ENCODE data around the gene CELSR1. TPM values are rescaled to one million over a fixed set of nuclear protein-coding genes. Genes with fewer than 3 reads are reported as not detected.

CELSR1 gene, protein sequence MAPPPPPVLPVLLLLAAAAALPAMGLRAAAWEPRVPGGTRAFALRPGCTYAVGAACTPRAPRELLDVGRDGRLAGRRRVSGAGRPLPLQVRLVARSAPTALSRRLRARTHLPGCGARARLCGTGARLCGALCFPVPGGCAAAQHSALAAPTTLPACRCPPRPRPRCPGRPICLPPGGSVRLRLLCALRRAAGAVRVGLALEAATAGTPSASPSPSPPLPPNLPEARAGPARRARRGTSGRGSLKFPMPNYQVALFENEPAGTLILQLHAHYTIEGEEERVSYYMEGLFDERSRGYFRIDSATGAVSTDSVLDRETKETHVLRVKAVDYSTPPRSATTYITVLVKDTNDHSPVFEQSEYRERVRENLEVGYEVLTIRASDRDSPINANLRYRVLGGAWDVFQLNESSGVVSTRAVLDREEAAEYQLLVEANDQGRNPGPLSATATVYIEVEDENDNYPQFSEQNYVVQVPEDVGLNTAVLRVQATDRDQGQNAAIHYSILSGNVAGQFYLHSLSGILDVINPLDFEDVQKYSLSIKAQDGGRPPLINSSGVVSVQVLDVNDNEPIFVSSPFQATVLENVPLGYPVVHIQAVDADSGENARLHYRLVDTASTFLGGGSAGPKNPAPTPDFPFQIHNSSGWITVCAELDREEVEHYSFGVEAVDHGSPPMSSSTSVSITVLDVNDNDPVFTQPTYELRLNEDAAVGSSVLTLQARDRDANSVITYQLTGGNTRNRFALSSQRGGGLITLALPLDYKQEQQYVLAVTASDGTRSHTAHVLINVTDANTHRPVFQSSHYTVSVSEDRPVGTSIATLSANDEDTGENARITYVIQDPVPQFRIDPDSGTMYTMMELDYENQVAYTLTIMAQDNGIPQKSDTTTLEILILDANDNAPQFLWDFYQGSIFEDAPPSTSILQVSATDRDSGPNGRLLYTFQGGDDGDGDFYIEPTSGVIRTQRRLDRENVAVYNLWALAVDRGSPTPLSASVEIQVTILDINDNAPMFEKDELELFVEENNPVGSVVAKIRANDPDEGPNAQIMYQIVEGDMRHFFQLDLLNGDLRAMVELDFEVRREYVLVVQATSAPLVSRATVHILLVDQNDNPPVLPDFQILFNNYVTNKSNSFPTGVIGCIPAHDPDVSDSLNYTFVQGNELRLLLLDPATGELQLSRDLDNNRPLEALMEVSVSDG (N-terminal part only)
- total RNA-seq: under 1 TPM; 0.15 to 0.33 TPM
- 0.30 TPM for polyA plus RNA-seq

DNA sequence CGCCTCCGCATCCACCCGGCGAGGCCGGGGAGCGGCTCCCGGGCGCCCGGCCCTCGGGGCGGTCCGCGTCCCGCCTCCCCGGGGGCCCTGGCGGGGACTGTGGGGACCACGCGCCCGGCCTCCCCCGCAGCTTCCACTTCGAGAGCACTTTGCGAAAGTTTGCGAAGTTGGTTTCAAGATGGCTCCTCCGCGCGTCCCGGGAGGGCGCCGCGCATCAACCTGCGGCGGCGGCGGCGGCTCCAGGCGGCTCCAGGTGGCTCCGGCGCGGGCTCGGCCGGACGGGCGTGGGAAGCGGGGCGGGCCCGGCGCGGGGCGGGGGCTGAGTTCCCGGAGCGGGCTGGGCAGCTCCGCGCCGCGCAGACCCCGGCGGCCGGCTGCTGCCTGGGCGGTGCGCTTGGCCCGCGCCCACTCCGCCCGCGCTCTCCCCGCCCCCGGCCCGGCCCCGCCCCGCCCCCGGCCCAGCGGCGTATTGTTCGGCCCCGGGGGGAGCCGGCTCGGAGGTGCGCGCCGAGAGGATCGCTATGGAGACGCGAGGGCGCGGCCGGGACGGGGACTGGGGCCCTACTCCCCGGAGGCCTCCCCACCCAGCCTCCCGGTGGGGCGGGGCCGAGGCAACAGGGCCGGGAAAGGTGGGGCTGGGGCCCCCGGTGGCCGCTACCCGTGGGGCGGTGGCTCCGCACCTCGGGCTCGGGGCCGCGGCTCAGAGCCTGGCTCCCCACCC lies at the start of gene CELSR1:
Gene CELSR1, minus strand, starts transcription at position 396 of the 721 bp plus-strand sequence. CDS start 450 bp downstream, outside the sequence.
- H3K9me3 ChIP-seq (ENCODE audit: low read length): no peaks in the 10 kb centered on the region
- no peaks in the 10 kb centered on the region for H3K36me3 Mint-ChIP-seq
- no peak within 1 kb of the TSS for H3K4me3 ChIP-seq (ENCODE audit: low read length)
- peak within 1 kb of the TSS in 6 of 7 donors; percentile 32 to 71 (median 53) for H3K4me3 Mint-ChIP-seq
- CTCF ChIA-PET: interaction anchor here (2.5 kb wide), 1 partner anchor 170 kb away, joined by 8 read pairs; no protein-coding TSS in a partner anchor
- no peaks in the 10 kb centered on the region for H3K4me1 ChIP-seq (ENCODE audit: insufficient read depth, low read length)
- H3K36me3 ChIP-seq (ENCODE audit: insufficient read depth, low read length): no peaks in the 10 kb centered on the region
- peaks cover 10 to 12% (median 12%) of the 10 kb centered on the region in 3 donors for H3K4me1 Mint-ChIP-seq
- POLR2A ChIA-PET: no interaction called here
- H3K27me3 Mint-ChIP-seq: peaks cover 30 to 42% of the 10 kb centered on the region in 2 donors
- H3K27ac ChIP-seq (ENCODE audit: low read depth, low read length): no peak within 1 kb of the TSS
- H3K27ac Mint-ChIP-seq: no peak within 1 kb of the TSS
- no peak for DNase-seq
- no peaks in the 10 kb centered on the region for H3K9me3 Mint-ChIP-seq
- H3K27me3 ChIP-seq (ENCODE audit: insufficient read depth, low read length, poor library complexity, severe bottlenecking): peaks cover 13% of the 10 kb centered on the region

DNA sequence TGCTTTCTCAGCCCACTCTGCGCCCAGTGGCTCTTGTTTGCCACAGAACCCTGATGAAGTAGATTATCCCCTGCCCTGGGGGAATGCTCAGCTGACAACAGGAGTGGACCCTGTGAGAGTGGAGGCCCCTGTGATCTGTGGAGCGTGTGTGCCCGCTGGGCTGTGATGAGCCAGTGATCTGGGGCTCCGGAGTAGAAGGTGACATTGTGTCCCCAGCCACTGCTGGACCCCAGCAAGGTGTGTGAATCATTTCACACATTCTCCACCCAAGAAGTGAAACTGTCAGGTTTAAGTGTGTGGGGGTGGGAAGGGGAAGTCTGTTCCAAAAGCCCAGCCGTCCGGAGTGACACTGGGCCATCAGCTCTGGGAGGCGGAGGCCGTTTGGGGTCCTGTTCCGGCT lies 49.6 kb upstream of the CELSR1 start:
- peaks cover 0 to 2% (median 0%) of the 10 kb centered on the region in 3 donors for H3K36me3 Mint-ChIP-seq
- H3K4me3 Mint-ChIP-seq: peak overlapping the region; percentile 30 to 78 (median 72)
- Histone ChIP-seq H3K36me3 (ENCODE audit: insufficient read depth, low read length) (no peaks in the 10 kb centered on the region), H3K9me3 (ENCODE audit: low read length) (no peaks in the 10 kb centered on the region), H3K4me3 (ENCODE audit: low read length) (no peak overlapping the region), H3K4me1 (ENCODE audit: insufficient read depth, low read length) (peaks cover 18% of the 10 kb centered on the region), H3K27me3 (ENCODE audit: insufficient read depth, low read length, poor library complexity, severe bottlenecking) (no peaks in the 10 kb centered on the region), H3K27ac (ENCODE audit: low read depth, low read length) (no peak overlapping the region)
- peaks cover 14 to 26% (median 17%) of the 10 kb centered on the region in 3 donors for H3K4me1 Mint-ChIP-seq
- POLR2A ChIA-PET: no interaction called here
- no peaks in the 10 kb centered on the region for H3K9me3 Mint-ChIP-seq
- peak overlapping the region; percentile 40 to 88 (median 72) for H3K27ac Mint-ChIP-seq
- DNase-seq: no peak
- CTCF ChIA-PET: no interaction called here
- no peaks in the 10 kb centered on the region for H3K27me3 Mint-ChIP-seq

DNA sequence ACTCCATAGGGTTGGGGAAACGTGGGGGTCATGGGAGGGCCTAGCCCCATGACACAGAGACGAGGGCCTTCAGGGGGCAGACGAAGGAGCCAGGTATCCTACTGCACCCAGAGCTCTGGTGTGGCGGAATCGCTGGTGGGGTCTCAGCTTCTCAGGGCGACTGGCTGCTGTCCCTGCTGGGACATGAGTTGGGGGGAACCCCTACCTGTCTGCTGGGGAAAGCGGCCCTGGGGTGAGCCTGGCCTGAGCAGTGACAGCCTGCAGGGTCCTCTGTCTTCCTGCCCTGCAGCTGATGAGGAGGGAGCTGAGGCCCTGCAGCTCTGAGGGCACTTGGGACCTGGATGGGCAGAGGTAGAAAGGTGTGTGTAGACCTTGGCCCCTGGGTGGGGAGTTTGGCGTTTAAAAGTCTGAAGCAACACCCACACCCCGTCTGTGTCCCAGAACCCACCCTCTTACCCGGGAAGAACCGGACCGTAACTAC lies 49.2 kb upstream of the CELSR1 start:
- ChIA-PET CTCF (no interaction called here), POLR2A (no interaction called here)
- Histone ChIP-seq H3K9me3 (ENCODE audit: low read length) (no peaks in the 10 kb centered on the region), H3K4me1 (ENCODE audit: insufficient read depth, low read length) (peaks cover 15% of the 10 kb centered on the region), H3K36me3 (ENCODE audit: insufficient read depth, low read length) (no peaks in the 10 kb centered on the region), H3K4me3 (ENCODE audit: low read length) (no peak overlapping the region), H3K27ac (ENCODE audit: low read depth, low read length) (no peak overlapping the region), H3K27me3 (ENCODE audit: insufficient read depth, low read length, poor library complexity, severe bottlenecking) (no peaks in the 10 kb centered on the region)
- H3K27ac Mint-ChIP-seq: peak overlapping the region in 4 of 8 donors; percentile 40 to 86 (median 72)
- peaks cover 0 to 2% (median 0%) of the 10 kb centered on the region in 3 donors for H3K36me3 Mint-ChIP-seq
- DNase-seq: no peak
- H3K27me3 Mint-ChIP-seq: no peaks in the 10 kb centered on the region
- peak overlapping the region in 3 of 7 donors; percentile 30 to 78 (median 61) for H3K4me3 Mint-ChIP-seq
- no peaks in the 10 kb centered on the region for H3K9me3 Mint-ChIP-seq
- peaks cover 11 to 27% (median 13%) of the 10 kb centered on the region in 3 donors for H3K4me1 Mint-ChIP-seq

GRCh38 chr22:46586123-46586519 lies 48.7 kb upstream of the CELSR1 start:
- no peak for DNase-seq
- peaks cover 0 to 2% (median 0%) of the 10 kb centered on the region in 3 donors for H3K36me3 Mint-ChIP-seq
- no peak overlapping the region for H3K27ac Mint-ChIP-seq
- no peaks in the 10 kb centered on the region for H3K27me3 Mint-ChIP-seq
- H3K9me3 ChIP-seq (ENCODE audit: low read length): no peaks in the 10 kb centered on the region
- H3K4me1 Mint-ChIP-seq: peaks cover 11 to 32% (median 16%) of the 10 kb centered on the region in 3 donors
- H3K27me3 ChIP-seq (ENCODE audit: insufficient read depth, low read length, poor library complexity, severe bottlenecking): no peaks in the 10 kb centered on the region
- ChIA-PET POLR2A (no interaction called here), CTCF (no interaction called here)
- H3K27ac ChIP-seq (ENCODE audit: low read depth, low read length): no peak overlapping the region
- peaks cover 15% of the 10 kb centered on the region for H3K4me1 ChIP-seq (ENCODE audit: insufficient read depth, low read length)
- no peak overlapping the region for H3K4me3 ChIP-seq (ENCODE audit: low read length)
- H3K36me3 ChIP-seq (ENCODE audit: insufficient read depth, low read length): no peaks in the 10 kb centered on the region
- no peaks in the 10 kb centered on the region for H3K9me3 Mint-ChIP-seq
- no peak overlapping the region for H3K4me3 Mint-ChIP-seq

- Histone ChIP-seq H3K36me3 (ENCODE audit: insufficient read depth, low read length) (no peaks in the 10 kb centered on the region), H3K27me3 (ENCODE audit: insufficient read depth, low read length, poor library complexity, severe bottlenecking) (no peaks in the 10 kb centered on the region), H3K4me1 (ENCODE audit: insufficient read depth, low read length) (peaks cover 15% of the 10 kb centered on the region), H3K9me3 (ENCODE audit: low read length) (no peaks in the 10 kb centered on the region), H3K27ac (ENCODE audit: low read depth, low read length) (no peak overlapping the region), H3K4me3 (ENCODE audit: low read length) (no peak overlapping the region)
- Mint-ChIP-seq H3K9me3 (no peaks in the 10 kb centered on the region), H3K27ac (no peak overlapping the region), H3K27me3 (no peaks in the 10 kb centered on the region), H3K36me3 (peaks cover 0 to 2% (median 0%) of the 10 kb centered on the region in 3 donors), H3K4me3 (no peak overlapping the region), H3K4me1 (peaks cover 11 to 32% (median 16%) of the 10 kb centered on the region in 3 donors)
- ChIA-PET CTCF (no interaction called here), POLR2A (no interaction called here)
- no peak for DNase-seq
These were observed 48.1 kb upstream of the CELSR1 start for GRCh38 chr22:46585340-46586122.

DNA sequence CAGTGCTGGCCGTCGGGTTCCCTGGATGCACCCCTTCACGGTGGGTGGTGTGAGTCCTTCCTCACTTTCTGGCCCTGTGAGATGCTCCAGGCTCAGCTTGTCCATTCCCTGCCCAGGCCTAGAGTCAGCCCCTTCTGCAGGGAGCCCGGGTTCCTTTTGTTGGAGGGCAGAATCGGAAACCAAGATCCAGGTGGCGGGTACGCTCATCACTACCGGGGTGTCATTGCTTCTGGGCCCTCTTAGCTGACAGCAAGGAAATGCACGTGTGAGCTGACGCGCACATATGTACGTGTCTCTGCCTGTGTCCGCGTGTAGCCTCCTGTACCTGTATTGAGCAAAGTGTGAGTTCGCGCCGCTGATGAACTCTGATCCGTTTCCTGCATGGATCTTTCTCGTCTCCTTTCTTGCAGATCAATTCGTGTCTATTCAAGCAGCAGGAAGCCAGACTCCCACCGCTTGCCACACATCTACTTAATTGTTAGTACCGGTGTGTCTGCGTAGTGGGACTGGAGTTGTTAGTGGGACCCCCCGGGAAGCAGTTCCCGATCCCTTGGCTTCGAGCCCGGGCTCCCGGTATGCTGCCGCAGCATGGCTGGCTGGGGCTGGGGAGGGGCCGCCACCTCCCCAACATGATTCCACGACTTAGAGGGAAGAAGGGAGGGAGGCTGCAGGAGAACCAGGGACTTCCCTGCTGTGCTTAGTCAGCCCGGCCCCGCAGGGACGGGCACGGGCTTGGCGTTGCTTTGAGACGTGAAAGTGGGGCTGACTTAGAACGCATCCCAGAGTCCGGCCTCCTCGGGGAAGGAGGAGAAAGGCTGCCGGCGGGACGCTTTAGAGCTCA lies 46.9 kb upstream of the CELSR1 start:
- no peaks in the 10 kb centered on the region for H3K27me3 Mint-ChIP-seq
- H3K4me1 Mint-ChIP-seq: peaks cover 16 to 39% (median 23%) of the 10 kb centered on the region in 3 donors
- peaks cover 20% of the 10 kb centered on the region for H3K4me1 ChIP-seq (ENCODE audit: insufficient read depth, low read length)
- POLR2A ChIA-PET: no interaction called here
- no peaks in the 10 kb centered on the region for H3K27me3 ChIP-seq (ENCODE audit: insufficient read depth, low read length, poor library complexity, severe bottlenecking)
- H3K4me3 Mint-ChIP-seq: peak overlapping the region in 1 of 7 donors; percentile 73
- no peaks in the 10 kb centered on the region for H3K9me3 ChIP-seq (ENCODE audit: low read length)
- CTCF ChIA-PET: no interaction called here
- peaks cover 0 to 2% (median 0%) of the 10 kb centered on the region in 3 donors for H3K36me3 Mint-ChIP-seq
- no peaks in the 10 kb centered on the region for H3K9me3 Mint-ChIP-seq
- H3K4me3 ChIP-seq (ENCODE audit: low read length): no peak overlapping the region
- H3K27ac Mint-ChIP-seq: no peak overlapping the region
- H3K27ac ChIP-seq (ENCODE audit: low read depth, low read length): no peak overlapping the region
- no peak for DNase-seq
- no peaks in the 10 kb centered on the region for H3K36me3 ChIP-seq (ENCODE audit: insufficient read depth, low read length)
